C4-2B (cell line): ENCODE results near the gene TMEM92.

Source experiments
- ZFX ChIP-seq: fragments of 450-650 bp; IDR thresholded peaks from 2 replicates; pipeline ENCODE4 v1.6.1; 2017
- TF ChIP-seq, protein P1 (sequence below): fragments of 450-650 bp; conservative IDR thresholded peaks from 2 replicates; pipeline ENCODE4 v1.5.1; 2017; ENCODE audit warnings: mild to moderate bottlenecking

DNA sequence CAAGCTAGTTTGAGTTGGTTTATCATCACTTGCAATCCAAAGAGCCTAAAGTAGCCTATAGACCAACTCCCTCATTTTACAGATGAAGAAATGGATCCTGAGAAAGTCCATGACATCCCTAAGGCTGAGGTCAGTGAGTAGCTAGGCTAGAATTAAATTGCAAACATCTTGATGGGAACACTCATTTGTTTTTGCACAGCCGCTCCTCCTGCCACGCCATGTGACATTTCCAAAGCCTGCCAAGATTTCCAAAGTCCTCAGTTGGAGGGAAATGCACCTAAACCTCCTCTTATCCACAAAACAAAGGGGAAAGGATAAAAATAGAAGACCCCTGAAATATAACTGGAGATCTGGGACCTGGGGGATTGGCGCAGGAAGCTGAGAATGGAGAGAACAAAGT, 15.0 kb downstream of the TMEM92 start:
- TF ChIP-seq, protein P1, sequence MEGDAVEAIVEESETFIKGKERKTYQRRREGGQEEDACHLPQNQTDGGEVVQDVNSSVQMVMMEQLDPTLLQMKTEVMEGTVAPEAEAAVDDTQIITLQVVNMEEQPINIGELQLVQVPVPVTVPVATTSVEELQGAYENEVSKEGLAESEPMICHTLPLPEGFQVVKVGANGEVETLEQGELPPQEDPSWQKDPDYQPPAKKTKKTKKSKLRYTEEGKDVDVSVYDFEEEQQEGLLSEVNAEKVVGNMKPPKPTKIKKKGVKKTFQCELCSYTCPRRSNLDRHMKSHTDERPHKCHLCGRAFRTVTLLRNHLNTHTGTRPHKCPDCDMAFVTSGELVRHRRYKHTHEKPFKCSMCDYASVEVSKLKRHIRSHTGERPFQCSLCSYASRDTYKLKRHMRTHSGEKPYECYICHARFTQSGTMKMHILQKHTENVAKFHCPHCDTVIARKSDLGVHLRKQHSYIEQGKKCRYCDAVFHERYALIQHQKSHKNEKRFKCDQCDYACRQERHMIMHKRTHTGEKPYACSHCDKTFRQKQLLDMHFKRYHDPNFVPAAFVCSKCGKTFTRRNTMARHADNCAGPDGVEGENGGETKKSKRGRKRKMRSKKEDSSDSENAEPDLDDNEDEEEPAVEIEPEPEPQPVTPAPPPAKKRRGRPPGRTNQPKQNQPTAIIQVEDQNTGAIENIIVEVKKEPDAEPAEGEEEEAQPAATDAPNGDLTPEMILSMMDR: no peak
- no peak for TF ChIP-seq ZFX
